Activated naive CD4-positive, alpha-beta T cell treated with anti-CD3 and anti-CD28 coated beads, Interleukin-2, amount 10 ng/mL, durations not matched to agents 7 days and 5 days (primary cell): Measurements from ENCODE around the gene TNS1.
A peak's percentile ranks its signal among the peaks of the same experiment; 100 is the strongest.

Experiments
- CTCF ChIA-PET: fragments of 350-600 bp; sonication (Branson Sonifier 250); formaldehyde crosslinking; loops from one replicate; lab custom pipeline; 2021; ENCODE audit warnings: antibody characterized with exemption; lab: Charles Lee
- DNase-seq: peaks from one replicate; pipeline ENCODE4 v3.0.0-alpha.2; 2020
- H3K27ac Mint-ChIP-seq: one replicate; pipeline ENCODE4 v1.8.0; 2021; ENCODE audit warnings: mild to moderate bottlenecking, moderate library complexity, mixed read lengths
- H3K27me3 Mint-ChIP-seq: one replicate; pipeline ENCODE4 v1.8.0; 2021; ENCODE audit warnings: mild to moderate bottlenecking, mixed read lengths
- H3K36me3 Mint-ChIP-seq: one replicate; pipeline ENCODE4 v1.8.0; 2021; ENCODE audit warnings: mixed read lengths
- H3K4me1 Mint-ChIP-seq: one replicate; pipeline ENCODE4 v1.8.0; 2021; ENCODE audit warnings: mixed read lengths
- H3K4me3 Mint-ChIP-seq: one replicate; pipeline ENCODE4 v1.8.0; 2021; ENCODE audit warnings: mild to moderate bottlenecking, moderate library complexity, mixed read lengths
- H3K9me3 Mint-ChIP-seq: one replicate; pipeline ENCODE4 v1.8.0; 2021; ENCODE audit warnings: mixed read lengths

The TNS1 gene

GRCh38 chr2:217911283-217912097, 91.3 kb downstream of the TNS1 start:
- Mint-ChIP-seq H3K36me3 (no peaks in the 10 kb centered on the region), H3K4me3 (no peak overlapping the region), H3K27ac (no peak overlapping the region), H3K9me3 (no peaks in the 10 kb centered on the region), H3K4me1 (no peaks in the 10 kb centered on the region), H3K27me3 (peaks cover 50% of the 10 kb centered on the region)
- CTCF ChIA-PET = interaction anchor here (1.3 kb wide), 1 partner anchor 25 kb away, joined by 3 read pairs; no protein-coding TSS in a partner anchor
- no peak for DNase-seq

- H3K4me1 Mint-ChIP-seq = peaks cover 2% of the 10 kb centered on the region
- no peaks in the 10 kb centered on the region for H3K9me3 Mint-ChIP-seq
- CTCF ChIA-PET = interaction anchor here (1.3 kb wide), 1 partner anchor 24 kb away, joined by 3 read pairs; no protein-coding TSS in a partner anchor
- no peaks in the 10 kb centered on the region for H3K36me3 Mint-ChIP-seq
- H3K4me3 Mint-ChIP-seq = no peak overlapping the region
- DNase-seq = no peak
- H3K27me3 Mint-ChIP-seq = peaks cover 57% of the 10 kb centered on the region
- H3K27ac Mint-ChIP-seq = no peak overlapping the region
Observed at GRCh38 chr2:217910875-217911212, 92.0 kb downstream of the TNS1 start.

GRCh38 chr2:217909156-217909820, 93.5 kb downstream of the TNS1 start:
- no peak for DNase-seq
- Mint-ChIP-seq H3K4me1 (peaks cover 13% of the 10 kb centered on the region), H3K4me3 (no peak overlapping the region), H3K36me3 (no peaks in the 10 kb centered on the region), H3K27ac (no peak overlapping the region), H3K9me3 (no peaks in the 10 kb centered on the region), H3K27me3 (peaks cover 70% of the 10 kb centered on the region)
- CTCF ChIA-PET = no interaction called here

GRCh38 chr2:217908544-217908943, 94.3 kb downstream of the TNS1 start:
- H3K27me3 Mint-ChIP-seq = peaks cover 69% of the 10 kb centered on the region

GRCh38 chr2:217907266-217907665, 95.5 kb downstream of the TNS1 start:
- Mint-ChIP-seq H3K4me3 (no peak overlapping the region), H3K9me3 (no peaks in the 10 kb centered on the region), H3K27me3 (peaks cover 66% of the 10 kb centered on the region), H3K36me3 (no peaks in the 10 kb centered on the region), H3K27ac (no peak overlapping the region), H3K4me1 (peaks cover 23% of the 10 kb centered on the region)
- no peak for DNase-seq
- CTCF ChIA-PET = no interaction called here

More at GRCh38 chr2:217908544-217908943, 94.3 kb downstream of the TNS1 start:
- Mint-ChIP-seq H3K9me3 (no peaks in the 10 kb centered on the region), H3K36me3 (no peaks in the 10 kb centered on the region), H3K4me1 (peaks cover 14% of the 10 kb centered on the region), H3K27ac (no peak overlapping the region), H3K4me3 (no peak overlapping the region)
- CTCF ChIA-PET = no interaction called here
- no peak for DNase-seq

GRCh38 chr2:217906798-217907197, 96.0 kb downstream of the TNS1 start:
- DNase-seq = no peak
- Mint-ChIP-seq H3K27me3 (peaks cover 63% of the 10 kb centered on the region), H3K4me3 (no peak overlapping the region), H3K4me1 (peaks cover 25% of the 10 kb centered on the region), H3K9me3 (no peaks in the 10 kb centered on the region), H3K36me3 (no peaks in the 10 kb centered on the region), H3K27ac (no peak overlapping the region)
- CTCF ChIA-PET = no interaction called here

GRCh38 chr2:217905896-217906295, 96.9 kb downstream of the TNS1 start:
- Mint-ChIP-seq H3K4me3 (no peak overlapping the region), H3K36me3 (no peaks in the 10 kb centered on the region), H3K27ac (peak overlapping the region; percentile 61), H3K9me3 (no peaks in the 10 kb centered on the region), H3K27me3 (peaks cover 61% of the 10 kb centered on the region), H3K4me1 (peaks cover 25% of the 10 kb centered on the region)
- no peak for DNase-seq
- CTCF ChIA-PET = no interaction called here

DNA sequence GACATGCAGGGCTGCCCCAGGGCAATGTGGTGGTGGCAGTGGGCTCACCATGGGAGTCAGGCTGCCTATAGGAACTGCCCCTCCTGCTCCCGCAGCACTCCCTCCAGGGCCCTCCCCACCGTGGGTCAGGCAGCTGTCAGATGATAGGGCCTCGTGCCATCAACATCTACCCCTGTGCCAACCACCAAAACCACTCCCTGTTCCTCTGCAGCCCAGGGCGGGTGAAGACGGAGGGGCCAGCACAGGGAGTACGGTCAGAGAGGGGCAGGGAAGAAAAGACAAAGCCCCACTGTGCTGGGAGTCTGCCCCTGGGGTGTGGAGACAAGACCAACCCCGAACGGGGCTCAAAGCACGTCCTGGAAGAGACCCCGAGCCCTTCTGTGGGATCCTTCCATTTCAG, 97.4 kb downstream of the TNS1 start:
- CTCF ChIA-PET = no interaction called here
- no peak overlapping the region for H3K27ac Mint-ChIP-seq
- no peak for DNase-seq

GRCh38 chr2:217904614-217904965, 98.2 kb downstream of the TNS1 start:
- H3K36me3 Mint-ChIP-seq = no peaks in the 10 kb centered on the region
- H3K27me3 Mint-ChIP-seq = peaks cover 51% of the 10 kb centered on the region
- peaks cover 25% of the 10 kb centered on the region for H3K4me1 Mint-ChIP-seq
- no peak for DNase-seq
- no peaks in the 10 kb centered on the region for H3K9me3 Mint-ChIP-seq
- H3K4me3 Mint-ChIP-seq = no peak overlapping the region
- H3K27ac Mint-ChIP-seq = no peak overlapping the region
- CTCF ChIA-PET = interaction anchor here (1.1 kb wide), 1 partner anchor 83 kb away, joined by 3 read pairs; no protein-coding TSS in a partner anchor

More for the DNA sequence above, 97.4 kb downstream of the TNS1 start:
- H3K4me3 Mint-ChIP-seq = no peak overlapping the region
- H3K9me3 Mint-ChIP-seq = no peaks in the 10 kb centered on the region
- H3K36me3 Mint-ChIP-seq = no peaks in the 10 kb centered on the region
- H3K27me3 Mint-ChIP-seq = peaks cover 56% of the 10 kb centered on the region
- H3K4me1 Mint-ChIP-seq = peaks cover 25% of the 10 kb centered on the region

- peaks cover 51% of the 10 kb centered on the region for H3K27me3 Mint-ChIP-seq
- H3K36me3 Mint-ChIP-seq = no peaks in the 10 kb centered on the region
- no peak overlapping the region for H3K27ac Mint-ChIP-seq
- no peak overlapping the region for H3K4me3 Mint-ChIP-seq
- no peaks in the 10 kb centered on the region for H3K9me3 Mint-ChIP-seq
- H3K4me1 Mint-ChIP-seq = peaks cover 25% of the 10 kb centered on the region
- DNase-seq = no peak
- CTCF ChIA-PET = interaction anchor here (1.1 kb wide), 1 partner anchor 84 kb away, joined by 3 read pairs; no protein-coding TSS in a partner anchor
Observed at GRCh38 chr2:217903859-217904613, 98.8 kb downstream of the TNS1 start.

GRCh38 chr2:217903142-217903858, 99.5 kb downstream of the TNS1 start:
- DNase-seq = no peak
- no peak overlapping the region for H3K4me3 Mint-ChIP-seq
- H3K27ac Mint-ChIP-seq = no peak overlapping the region
- H3K27me3 Mint-ChIP-seq = peaks cover 48% of the 10 kb centered on the region
- H3K9me3 Mint-ChIP-seq = no peaks in the 10 kb centered on the region
- no peaks in the 10 kb centered on the region for H3K36me3 Mint-ChIP-seq
- CTCF ChIA-PET = interaction anchor here (0.6 to 1.4 kb wide), 3 partner anchors 17 to 98 kb away, joined by 3 to 5 read pairs (median 3); no protein-coding TSS in a partner anchor
- H3K4me1 Mint-ChIP-seq = peaks cover 25% of the 10 kb centered on the region

GRCh38 chr2:217902379-217903141, 100.2 kb downstream of the TNS1 start:
- Mint-ChIP-seq H3K27me3 (peaks cover 40% of the 10 kb centered on the region), H3K9me3 (no peaks in the 10 kb centered on the region), H3K4me3 (no peak overlapping the region), H3K27ac (peak overlapping the region; percentile 15), H3K4me1 (peaks cover 25% of the 10 kb centered on the region), H3K36me3 (no peaks in the 10 kb centered on the region)
- CTCF ChIA-PET = interaction anchor here (0.6 to 1.4 kb wide), 4 partner anchors 16 to 117 kb away, joined by 3 to 5 read pairs (median 3); no protein-coding TSS in a partner anchor
- DNase-seq = peak; percentile 40

DNA sequence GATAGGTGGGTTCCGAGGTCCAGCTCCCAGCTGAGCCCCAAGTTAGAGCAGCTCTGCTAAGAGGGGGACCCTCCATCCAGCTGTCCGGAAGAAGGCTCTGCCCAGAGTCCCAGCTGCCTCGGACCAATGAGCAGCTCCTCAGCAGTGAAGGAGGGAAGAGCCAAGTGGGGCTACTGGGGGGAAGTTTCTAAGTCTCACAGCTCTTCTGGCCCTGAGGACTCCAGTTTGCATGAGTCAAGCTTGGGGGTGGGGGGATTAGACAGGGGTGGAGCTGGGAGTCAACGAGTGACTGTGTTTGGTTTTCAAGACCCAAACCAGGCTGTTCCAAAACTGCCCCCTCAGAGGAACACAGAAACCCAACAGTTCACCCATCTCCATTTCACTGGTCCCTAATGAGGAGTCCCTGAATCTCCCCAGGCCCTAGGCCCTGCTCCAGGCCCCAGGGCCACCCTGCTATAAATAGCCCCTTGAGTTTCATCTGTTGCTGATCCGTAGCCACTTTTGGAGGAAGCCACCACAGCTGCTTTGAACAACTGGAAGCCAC, 100.9 kb downstream of the TNS1 start:
- peaks cover 34% of the 10 kb centered on the region for H3K27me3 Mint-ChIP-seq
- H3K9me3 Mint-ChIP-seq = no peaks in the 10 kb centered on the region
- CTCF ChIA-PET = interaction anchor here (0.9 to 1.4 kb wide), 3 partner anchors 15 to 116 kb away, joined by 3 to 5 read pairs (median 3); no protein-coding TSS in a partner anchor
- H3K4me1 Mint-ChIP-seq = peaks cover 25% of the 10 kb centered on the region
- no peak overlapping the region for H3K4me3 Mint-ChIP-seq
- H3K36me3 Mint-ChIP-seq = no peaks in the 10 kb centered on the region
- peak overlapping the region; percentile 21 for H3K27ac Mint-ChIP-seq
- DNase-seq = no peak
